Erythroblast (primary cell): ENCODE measurements around the gene MINDY2.

Source experiments
- GATA1 ChIP-seq: IDR thresholded peaks from 2 replicates; pipeline ENCODE4 v1.6.1; 2011; ENCODE audit warnings: low read depth, mild to moderate bottlenecking, control low read depth, low read length, moderate library complexity
- POLR2A ChIP-seq: IDR thresholded peaks from 2 replicates; pipeline ENCODE4 v1.6.1; 2011; ENCODE audit warnings: mild to moderate bottlenecking, low read length

- TF ChIP-seq POLR2A (no peak), GATA1 (no peak)
These were observed 15.1 kb upstream of the MINDY2 start for GRCh38 chr15:58755956-58756355.
